GM21619 (cell line): ENCODE data around the gene CHERP.
A peak's percentile ranks its signal among the peaks of the same experiment; 100 is the strongest.
"Not testable (repeated sequence)": the region's sequence is repeated elsewhere in the genome, so short reads cannot be mapped to it uniquely, and the experiment has no call there.

ENCODE experiments used
- ATAC-seq: cut with Tn5 transposase; IDR thresholded peaks from one replicate; pipeline ENCODE4 v1.9.1; 2021; ENCODE audit not compliant: unreplicated experiment

Gene CHERP

DNA sequence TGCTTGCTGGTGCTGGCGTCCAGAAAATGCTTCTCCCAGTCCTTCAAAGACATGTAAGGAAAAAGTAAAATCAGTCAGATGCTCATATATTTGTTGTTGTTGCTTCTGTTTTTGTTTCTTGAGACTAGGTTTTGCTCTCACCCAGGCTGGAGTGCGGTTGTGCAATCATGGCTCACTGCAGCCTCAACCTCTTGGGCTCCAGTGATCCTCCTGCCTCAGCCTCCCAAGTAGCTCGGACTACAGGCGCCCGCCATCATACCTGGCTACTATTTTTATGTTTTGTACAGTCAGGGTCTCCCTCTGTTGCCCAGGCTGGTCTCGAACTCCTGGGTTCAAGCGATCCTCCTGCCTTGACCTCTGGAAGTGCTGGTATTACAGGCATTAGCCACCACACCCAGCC, 59.5 kb downstream of the CHERP start:
- ATAC-seq = no peak

DNA sequence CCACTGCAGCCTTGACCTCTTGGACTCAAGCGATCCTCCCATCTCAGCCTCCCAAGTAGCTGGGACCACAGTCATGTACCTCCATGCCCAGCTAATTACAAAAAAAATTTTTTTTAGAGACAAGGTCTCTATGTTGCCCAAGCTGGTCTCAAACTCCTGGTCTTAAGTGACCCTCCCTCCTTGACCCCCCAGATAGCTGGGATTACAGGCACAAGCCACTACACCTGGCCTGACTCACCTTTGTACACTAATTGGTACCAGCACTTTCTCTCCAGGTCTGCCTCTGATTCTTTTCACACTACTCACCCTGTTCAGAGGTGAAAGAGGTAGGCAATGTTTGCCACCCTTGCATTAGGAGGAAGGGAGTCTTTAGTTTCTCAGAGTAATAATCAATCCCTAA, 64.9 kb downstream of the CHERP start:
- ATAC-seq = no peak

DNA sequence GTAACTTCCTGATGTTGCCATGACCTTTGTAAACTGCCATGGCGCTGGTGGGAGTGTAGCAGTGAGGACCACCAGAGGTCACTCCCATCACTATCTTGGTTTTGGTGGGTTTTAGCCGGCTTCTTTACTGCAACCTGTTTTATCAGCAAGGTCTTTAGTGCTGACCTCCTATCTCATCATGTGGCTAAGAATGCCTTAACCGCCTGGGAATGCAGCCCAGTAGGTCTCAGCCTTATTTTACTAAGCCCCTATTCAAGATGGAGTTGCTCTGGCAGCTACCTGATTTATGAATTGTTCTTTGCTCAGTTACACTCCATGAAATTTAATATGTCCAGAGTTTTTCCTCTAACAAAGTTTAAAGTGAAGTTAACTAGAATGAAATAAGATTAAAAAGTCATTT, 65.8 kb downstream of the CHERP start:
- no peak for ATAC-seq

DNA sequence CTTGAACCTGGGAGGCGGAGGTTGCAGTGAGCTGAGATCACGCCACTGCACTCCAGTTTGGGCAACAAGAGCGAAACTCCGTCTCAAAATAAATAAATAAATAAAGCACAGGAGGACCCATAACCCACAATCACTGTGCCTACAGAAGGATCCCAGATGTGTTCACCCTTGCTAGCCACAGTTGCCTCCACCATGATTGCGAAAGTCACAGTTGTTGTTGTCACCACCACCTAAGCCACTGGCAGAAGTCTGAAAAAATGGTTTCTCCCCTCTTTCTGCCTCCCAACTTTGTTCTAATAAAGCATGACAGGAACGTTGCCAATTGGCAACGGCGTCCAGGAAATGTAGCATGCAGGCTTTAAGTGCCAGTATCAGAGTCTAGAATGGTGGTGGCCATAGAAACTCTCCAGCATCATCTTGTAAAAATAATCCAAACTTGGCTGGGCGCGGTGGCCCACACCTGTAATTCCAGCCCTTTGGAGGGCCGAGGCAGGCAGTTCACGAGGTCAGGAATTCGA, 68.3 kb downstream of the CHERP start:
- no peak for ATAC-seq

DNA sequence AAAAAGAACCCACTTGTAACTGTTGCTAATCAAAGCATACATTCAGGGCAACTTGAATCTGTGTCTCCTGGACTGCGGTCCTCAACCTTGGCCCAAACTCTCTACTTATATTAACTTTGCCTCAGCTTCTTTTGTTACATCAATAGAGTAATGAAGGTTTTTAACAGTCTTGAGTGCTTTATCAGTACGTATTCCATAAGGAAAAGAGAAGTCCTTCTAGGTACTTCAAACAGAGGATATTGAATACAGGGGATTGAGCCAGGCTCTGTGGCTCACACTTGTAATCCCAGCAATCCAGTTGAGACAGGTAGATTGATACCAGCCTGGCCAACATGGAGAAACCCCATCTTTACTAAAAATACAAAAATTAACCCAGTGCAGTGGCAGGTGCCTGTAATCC, 69.2 kb downstream of the CHERP start:
- no peak for ATAC-seq

DNA sequence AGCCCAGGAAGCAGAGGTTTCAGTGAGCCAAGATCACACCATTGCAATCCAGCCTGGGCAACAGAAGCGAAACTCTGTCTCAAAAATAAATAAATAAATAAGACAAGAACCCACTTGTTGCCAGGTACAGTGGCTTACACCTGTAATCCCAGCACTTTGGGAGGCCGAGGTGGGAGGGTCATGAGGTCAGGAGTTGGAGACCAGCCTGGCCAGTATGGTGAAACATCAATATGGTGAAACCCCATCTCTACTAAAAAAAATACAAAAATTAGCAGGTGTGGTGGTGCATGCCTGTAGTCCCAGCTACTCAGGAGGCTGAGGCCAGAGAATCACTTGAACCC, 69.7 kb downstream of the CHERP start:
- ATAC-seq = not testable (repeated sequence)

DNA sequence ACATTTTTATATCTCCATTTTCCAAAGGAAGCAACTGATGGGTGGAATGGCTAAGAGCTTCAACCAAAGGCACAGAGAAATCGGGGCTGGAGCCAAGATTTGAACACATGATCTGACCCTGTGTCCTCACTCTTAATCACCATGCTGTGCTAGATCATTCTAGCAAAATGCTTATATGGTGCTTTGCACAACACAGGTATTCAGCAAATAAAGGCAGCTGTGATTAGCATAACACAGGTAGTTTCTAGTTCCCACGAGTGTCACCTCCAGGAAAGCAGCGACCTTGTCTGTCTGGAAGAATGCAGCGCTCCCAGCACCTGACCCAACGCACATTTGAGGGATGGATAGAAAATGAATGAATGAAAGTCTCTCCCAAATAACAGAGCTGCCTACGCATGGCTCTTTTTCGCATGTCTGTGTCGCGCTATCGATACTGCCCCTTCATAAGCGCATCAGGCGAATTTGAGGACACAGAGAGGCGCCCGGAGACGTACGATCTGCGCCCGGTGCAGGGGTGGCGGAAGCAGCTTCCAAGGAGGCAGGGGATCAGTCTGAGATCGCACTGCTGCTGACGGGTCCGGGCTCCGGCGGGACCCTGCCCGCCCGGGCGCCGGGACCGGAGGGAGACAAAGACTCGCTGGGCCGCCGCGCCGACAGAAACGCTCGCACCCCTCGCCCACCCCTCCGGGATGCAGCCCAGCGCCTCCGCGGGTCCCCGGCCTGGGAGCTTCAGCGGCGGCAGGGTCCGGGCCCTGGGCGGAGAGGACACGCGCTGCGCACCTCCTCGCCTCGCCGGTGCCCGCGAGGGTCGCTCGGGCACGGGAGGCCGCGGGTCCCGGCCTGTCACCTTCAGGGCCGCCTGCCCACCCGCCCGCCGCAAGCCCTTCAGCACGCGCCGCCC, 71.1 kb downstream of the CHERP start:
- ATAC-seq = peak; percentile 35

DNA sequence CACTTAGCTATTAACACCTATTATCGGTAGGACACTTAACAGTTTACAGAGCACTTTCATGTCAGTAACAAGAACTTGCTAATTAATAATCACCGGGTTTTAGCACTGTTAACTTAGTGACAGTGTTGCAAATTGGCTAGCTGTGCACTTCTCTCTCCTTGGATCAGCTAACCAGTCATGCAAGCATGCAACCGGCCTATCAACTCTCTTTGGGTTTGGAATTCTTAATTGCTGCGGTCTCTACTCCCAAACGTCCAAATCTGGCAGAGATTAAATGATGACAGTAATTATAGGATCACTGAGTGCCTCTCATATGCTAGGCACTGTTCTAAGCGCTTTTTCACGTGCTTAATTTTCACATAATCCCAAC, 71.7 kb downstream of the CHERP start:
- ATAC-seq = no peak
